CD4-positive, alpha-beta memory T cell (primary cell): ENCODE data around the gene ERAL1. TPM values are rescaled to one million over a fixed set of nuclear protein-coding genes. Genes with fewer than 3 reads are reported as not detected.

ENCODE experiments used
- CTCF ChIA-PET: fragments of 350-600 bp; sonication (Branson Sonifier 250); formaldehyde crosslinking; loops from one replicate; lab custom pipeline; 2021; ENCODE audit warnings: inconsistent platforms; ENCODE audit not compliant: partially characterized antibody; lab: Charles Lee
- POLR2A ChIA-PET: fragments of 350-600 bp; sonication (Branson Sonifier 250); formaldehyde crosslinking; loops from one replicate; lab custom pipeline; 2021; ENCODE audit not compliant: partially characterized antibody; lab: Charles Lee
- DNase-seq, 5 donors: peaks; one replicate each; pipeline versions ENCODE4 v3.0.0 to v3.0.0-alpha.2; 2020 to 2022; ENCODE audit warnings: mixed read lengths in 1 of 5
- H3K27ac ChIP-seq: one replicate; pipeline ENCODE4 v1.7.0; 2013; ENCODE audit warnings: low read depth, low read length
- H3K27me3 ChIP-seq: 2 replicates; pipeline ENCODE4 v1.7.0; 2013; ENCODE audit warnings: mild to moderate bottlenecking, low read length, moderate library complexity; ENCODE audit not compliant: insufficient read depth
- H3K36me3 ChIP-seq: 2 replicates; pipeline ENCODE4 v1.7.0; 2013; ENCODE audit warnings: mild to moderate bottlenecking, low read length, moderate library complexity; ENCODE audit not compliant: insufficient read depth
- H3K4me1 ChIP-seq: 2 replicates; pipeline ENCODE4 v1.7.0; 2013; ENCODE audit warnings: mild to moderate bottlenecking, low read length, moderate library complexity; ENCODE audit not compliant: insufficient read depth
- H3K4me3 ChIP-seq, 2 donors: one replicate each; pipeline ENCODE4 v1.7.0; 2013; ENCODE audit warnings: low read length in 2 of 2, mild to moderate bottlenecking in 1 of 2
- H3K9me3 ChIP-seq, 2 donors: one replicate each; pipeline ENCODE4 v1.7.0; 2013; ENCODE audit warnings: low read length in 2 of 2, control low read depth in 1 of 2; ENCODE audit not compliant: control insufficient read depth in 1 of 2
- H3K27ac Mint-ChIP-seq, 7 donors: one replicate each; pipeline ENCODE4 v1.8.0; 2020 to 2021; ENCODE audit warnings: mixed read lengths in 7 of 7, mild to moderate bottlenecking in 6 of 7, inconsistent platforms in 3 of 7, moderate library complexity in 3 of 7
- H3K27me3 Mint-ChIP-seq, 2 donors: one replicate each; pipeline ENCODE4 v1.8.0; 2020 to 2021; ENCODE audit warnings: mixed read lengths in 2 of 2
- H3K36me3 Mint-ChIP-seq, 2 donors: one replicate each; pipeline ENCODE4 v1.8.0; 2020 to 2021; ENCODE audit warnings: mixed read lengths in 2 of 2, inconsistent platforms in 1 of 2, mild to moderate bottlenecking in 1 of 2
- H3K4me1 Mint-ChIP-seq, 4 donors: one replicate each; pipeline ENCODE4 v1.8.0; 2020 to 2021; ENCODE audit warnings: mixed read lengths in 4 of 4, mild to moderate bottlenecking in 1 of 4
- H3K4me3 Mint-ChIP-seq, 8 donors: one replicate each; pipeline ENCODE4 v1.8.0; 2020 to 2021; ENCODE audit warnings: mixed read lengths in 8 of 8, mild to moderate bottlenecking in 7 of 8, moderate library complexity in 6 of 8, inconsistent platforms in 3 of 8
- H3K9me3 Mint-ChIP-seq, 8 donors: one replicate each; pipeline ENCODE4 v1.8.0; 2020 to 2021; ENCODE audit warnings: mixed read lengths in 8 of 8, mild to moderate bottlenecking in 5 of 8, inconsistent platforms in 3 of 8, moderate library complexity in 1 of 8
- intact Hi-C: fragments of 100-400 bp; cut with micrococcal nuclease; formaldehyde crosslinking; loops from one replicate; pipeline ENCODE4 v1.15.1; 2023
- polyA plus RNA-seq, 2 donors: library from polyadenylated mRNA; unstranded; fragments of 300-500 nt; fragmentation: Illumina TruSeq; gene quantifications; one replicate each; pipeline ENCODE4 v1.2.3, GENCODE V29; 2021
- total RNA-seq, 2 experiments: library from RNA; stranded (reverse); gene quantifications; one replicate each; pipeline ENCODE4 v1.2.3, GENCODE V29; 2021

ERAL1 gene
- total RNA-seq (10 to 100 TPM; 23.5 to 24.3 TPM), polyA plus RNA-seq (10 to 100 TPM; 41.1 to 41.7 TPM)

GRCh38 chr17:28854457-28855335 lies at the start of gene ERAL1:
TSS of gene ERAL1 (plus strand) at chr17:28855016. CDS start at chr17:28855035, 19 bp downstream.
- peak; percentile 82 to 90 (median 85) for DNase-seq
- Histone ChIP-seq H3K27me3 (no peaks in the 10 kb centered on the region), H3K9me3 (no peaks in the 10 kb centered on the region), H3K4me3 (peak within 1 kb of the TSS; percentile 88 to 91), H3K27ac (peak within 1 kb of the TSS; percentile 73), H3K4me1 (peaks cover 13% of the 10 kb centered on the region), H3K36me3 (peaks cover 16% of the 10 kb centered on the region)
- Mint-ChIP-seq H3K27me3 (no peaks in the 10 kb centered on the region), H3K4me1 (peaks cover 4 to 19% (median 11%) of the 10 kb centered on the region in 4 donors), H3K4me3 (peak within 1 kb of the TSS; percentile 90 to 98 (median 95)), H3K9me3 (no peaks in the 10 kb centered on the region), H3K27ac (peak within 1 kb of the TSS; percentile 82 to 96 (median 94)), H3K36me3 (peaks cover 12 to 27% of the 10 kb centered on the region in 2 donors)
- POLR2A ChIA-PET: interaction anchor here (0.8 to 2.4 kb wide), 4 partner anchors 12 to 1969 kb away, joined by 3 to 12 read pairs (median 6); partner anchors contain the start of genes DHRS13 and FAM222B
- CTCF ChIA-PET: interaction anchor here (1.1 to 1.5 kb wide), 2 partner anchors 99 to 128 kb away, joined by 3 to 4 read pairs; no protein-coding TSS in a partner anchor
- intact Hi-C loops: loop anchor here (1.0 to 5.0 kb wide), 4 partner anchors 42 to 127 kb away; partner anchors contain the start of genes DHRS13, NEK8 and TLCD1

GRCh38 chr17:28807925-28808634 lies 46.7 kb upstream of the ERAL1 start:
- peaks cover 21 to 49% (median 38%) of the 10 kb centered on the region in 4 donors for H3K4me1 Mint-ChIP-seq
- Histone ChIP-seq H3K36me3 (peaks cover 14% of the 10 kb centered on the region), H3K27me3 (no peaks in the 10 kb centered on the region), H3K9me3 (no peaks in the 10 kb centered on the region), H3K4me3 (no peak overlapping the region), H3K4me1 (peaks cover 41% of the 10 kb centered on the region), H3K27ac (no peak overlapping the region)
- H3K9me3 Mint-ChIP-seq: no peaks in the 10 kb centered on the region
- H3K27ac Mint-ChIP-seq: peak overlapping the region in 3 of 7 donors; percentile 5 to 76 (median 69)
- no peaks in the 10 kb centered on the region for H3K27me3 Mint-ChIP-seq
- intact Hi-C loops: no loop called here
- ChIA-PET CTCF (interaction anchor here (1.2 to 2.3 kb wide), 3 partner anchors 19 to 59 kb away, joined by 3 to 8 read pairs (median 3); no protein-coding TSS in a partner anchor), POLR2A (interaction anchor here (0.6 kb wide), 2 partner anchors 21 to 45 kb away, joined by 3 to 4 read pairs; no protein-coding TSS in a partner anchor)
- H3K4me3 Mint-ChIP-seq: no peak overlapping the region
- H3K36me3 Mint-ChIP-seq: peaks cover 14 to 34% of the 10 kb centered on the region in 2 donors
- DNase-seq: no peak

- intact Hi-C loops: no loop called here
- Mint-ChIP-seq H3K36me3 (peaks cover 11 to 24% of the 10 kb centered on the region in 2 donors), H3K4me3 (peak overlapping the region in 1 of 8 donors; percentile 26), H3K9me3 (no peaks in the 10 kb centered on the region), H3K27me3 (no peaks in the 10 kb centered on the region), H3K4me1 (peaks cover 22 to 47% (median 37%) of the 10 kb centered on the region in 4 donors), H3K27ac (peak overlapping the region in 1 of 7 donors; percentile 17)
- DNase-seq: no peak
- no peaks in the 10 kb centered on the region for H3K27me3 ChIP-seq
- no peak overlapping the region for H3K4me3 ChIP-seq
- CTCF ChIA-PET: interaction anchor here (0.8 to 3.4 kb wide), 8 partner anchors 9 to 97 kb away, joined by 3 to 30 read pairs (median 5); partner anchors contain the start of genes FAM222B, RPL23A and TLCD1
- H3K36me3 ChIP-seq: peaks cover 9% of the 10 kb centered on the region
- no peaks in the 10 kb centered on the region for H3K9me3 ChIP-seq
- POLR2A ChIA-PET: interaction anchor here (0.9 to 1.8 kb wide), 3 partner anchors 32 to 83 kb away, joined by 3 to 7 read pairs (median 6); partner anchors contain the start of gene FAM222B
- no peak overlapping the region for H3K27ac ChIP-seq
- peaks cover 44% of the 10 kb centered on the region for H3K4me1 ChIP-seq
These were observed 44.4 kb upstream of the ERAL1 start for GRCh38 chr17:28810437-28810836.

- Histone ChIP-seq H3K36me3 (no peaks in the 10 kb centered on the region), H3K9me3 (no peaks in the 10 kb centered on the region), H3K27me3 (no peaks in the 10 kb centered on the region), H3K27ac (peak overlapping the region; percentile 90), H3K4me3 (peak overlapping the region; percentile 39 to 84), H3K4me1 (peaks cover 44% of the 10 kb centered on the region)
- H3K4me3 Mint-ChIP-seq: peak overlapping the region; percentile 86 to 98 (median 92)
- H3K9me3 Mint-ChIP-seq: no peaks in the 10 kb centered on the region
- H3K27ac Mint-ChIP-seq: peak overlapping the region; percentile 89 to 94 (median 93)
- intact Hi-C loops: loop anchor here (1.0 to 2.0 kb wide), 6 partner anchors 31 to 141 kb away; partner anchors contain the start of genes DHRS13, FAM222B and NEK8
- ChIA-PET POLR2A (interaction anchor here (0.8 to 1.7 kb wide), 11 partner anchors 31 to 140 kb away, joined by 3 to 9 read pairs (median 4); partner anchors contain the start of genes FAM222B, NEK8 and RPL23A), CTCF (interaction anchor here (0.6 to 3.4 kb wide), 7 partner anchors 11 to 90 kb away, joined by 3 to 30 read pairs (median 4); partner anchors contain the start of genes FAM222B and TLCD1)
- peak in 3 of 5 donors; percentile 13 to 47 (median 29) for DNase-seq
- H3K27me3 Mint-ChIP-seq: no peaks in the 10 kb centered on the region
- H3K4me1 Mint-ChIP-seq: peaks cover 19 to 47% (median 37%) of the 10 kb centered on the region in 4 donors
- H3K36me3 Mint-ChIP-seq: peaks cover 5 to 17% of the 10 kb centered on the region in 2 donors
These were observed 43.1 kb upstream of the ERAL1 start for GRCh38 chr17:28811651-28812090.

GRCh38 chr17:28812091-28812747 lies 42.6 kb upstream of the ERAL1 start:
- Mint-ChIP-seq H3K27me3 (no peaks in the 10 kb centered on the region), H3K4me3 (peak overlapping the region; percentile 90 to 98 (median 93)), H3K4me1 (peaks cover 19 to 47% (median 37%) of the 10 kb centered on the region in 4 donors), H3K9me3 (no peaks in the 10 kb centered on the region), H3K36me3 (peaks cover 5 to 17% of the 10 kb centered on the region in 2 donors), H3K27ac (peak overlapping the region; percentile 94 to 100 (median 98))
- DNase-seq: peak; percentile 94 to 97 (median 95)
- intact Hi-C loops: loop anchor here (1.0 to 2.0 kb wide), 6 partner anchors 31 to 140 kb away; partner anchors contain the start of genes DHRS13, FAM222B and NEK8
- Histone ChIP-seq H3K27ac (peak overlapping the region; percentile 90), H3K4me3 (peak overlapping the region; percentile 75 to 84), H3K27me3 (no peaks in the 10 kb centered on the region), H3K36me3 (no peaks in the 10 kb centered on the region), H3K9me3 (no peaks in the 10 kb centered on the region), H3K4me1 (peaks cover 44% of the 10 kb centered on the region)
- ChIA-PET CTCF (interaction anchor here (0.6 to 3.4 kb wide), 4 partner anchors 11 to 85 kb away, joined by 3 to 30 read pairs (median 9); partner anchors contain the start of gene TLCD1), POLR2A (interaction anchor here (0.7 to 1.7 kb wide), 12 partner anchors 11 to 140 kb away, joined by 3 to 9 read pairs (median 4); partner anchors contain the start of genes FAM222B, NEK8 and RPL23A)
